SH-SY5Y (cell line): ENCODE measurements around the gene S100A13.

Experiments
- GATA2 ChIP-seq: IDR thresholded peaks from 2 replicates; pipeline ENCODE4 v1.6.1; 2011; ENCODE audit warnings: mild to moderate bottlenecking, low read depth, low read length
- GATA3 ChIP-seq: IDR thresholded peaks from 2 replicates; pipeline ENCODE4 v1.6.1; 2011; ENCODE audit warnings: low read depth, mild to moderate bottlenecking, low read length, moderate library complexity

DNA sequence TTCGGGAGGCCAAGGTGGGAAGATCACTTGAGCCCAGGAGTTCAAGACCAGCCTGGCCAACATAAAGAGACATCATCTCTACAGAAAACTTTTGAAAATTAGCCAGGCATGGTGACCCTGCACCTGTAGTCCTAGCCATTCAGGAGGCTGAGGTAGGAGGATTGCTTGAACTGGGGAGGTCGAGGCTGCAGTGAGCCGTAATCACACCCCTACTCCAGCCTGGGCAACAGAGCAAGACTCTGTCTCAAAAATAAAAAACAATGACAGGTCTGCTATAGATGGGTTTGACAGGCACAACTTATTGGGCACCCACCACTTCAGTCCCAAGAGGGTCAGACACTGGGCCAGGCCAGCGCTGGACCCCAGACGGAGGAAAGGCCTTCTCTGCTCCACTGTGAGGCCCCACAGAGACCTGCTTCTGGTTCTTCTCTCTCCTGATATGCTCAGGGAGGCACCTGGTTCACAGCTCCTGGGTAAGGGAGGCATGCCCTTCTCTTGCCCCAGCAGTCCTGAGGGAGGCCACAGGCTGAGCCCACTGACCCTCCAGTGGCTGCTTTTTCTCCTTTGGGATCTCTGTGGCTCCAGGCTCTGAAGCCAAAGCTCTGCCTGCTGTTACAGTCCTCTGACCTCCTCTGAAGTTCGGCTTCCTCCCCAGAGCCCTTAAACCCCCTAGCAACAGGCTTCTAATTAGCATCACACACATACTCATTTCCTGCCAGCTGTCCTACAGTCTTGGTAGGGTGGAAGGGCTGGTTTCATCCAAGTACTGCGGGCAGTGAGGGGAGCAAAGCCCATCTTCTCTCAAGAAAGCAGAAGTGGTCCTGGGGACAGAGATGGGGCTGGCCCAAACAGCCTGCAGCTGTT lies 28.8 kb downstream of the S100A13 start:
- no peak for TF ChIP-seq GATA2
- no peak for TF ChIP-seq GATA3
